ENCODE results near the gene TTC12.
"Not testable (repeated sequence)": the region's sequence is repeated elsewhere in the genome, so short reads cannot be mapped to it uniquely, and the experiment has no call there.

The TTC12 gene

DNA sequence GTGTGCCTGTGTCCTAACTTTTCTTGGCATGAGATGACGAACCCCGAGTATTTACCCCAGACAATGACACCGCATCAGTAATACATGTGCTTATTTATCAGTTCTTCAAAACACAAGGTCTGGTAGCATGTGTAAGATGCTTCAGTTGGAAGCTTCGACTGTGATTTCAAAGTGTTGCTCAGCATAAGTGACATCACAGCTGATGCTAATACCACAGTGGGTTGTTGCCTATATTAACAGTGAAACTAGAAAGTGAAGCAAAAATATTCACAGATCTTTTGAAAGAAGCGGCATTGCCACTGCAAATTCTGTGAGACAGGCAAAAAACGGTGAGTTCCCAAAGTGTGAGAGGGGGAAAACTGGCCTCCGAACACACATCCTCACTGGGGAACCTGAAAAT lies 18.4 kb upstream of the TTC12 start:
- DNase-seq: no peak
- Histone ChIP-seq H3K4me3 (ENCODE audit: low read depth, low read length) (no peak overlapping the region), H3K36me3 (replicated peaks) (no peaks in the 10 kb centered on the region), H3K27me3 (replicated peaks) (no peaks in the 10 kb centered on the region), H3K27ac (no peak overlapping the region)
- no peak for TF ChIP-seq CTCF (IDR thresholded peaks at IDR 0.05; ENCODE audit: low read depth, low read length, missing control alignments)
- in situ Hi-C loops (cut with HindIII; ENCODE audit: low pct_ligation_motif_present, low sequenced_read_pairs): no loop called here

- TF ChIP-seq CTCF (IDR thresholded peaks at IDR 0.05; ENCODE audit: low read depth, low read length, missing control alignments): no peak
- H3K36me3 ChIP-seq (replicated peaks): no peaks in the 10 kb centered on the region
- DNase-seq: no peak
- H3K4me3 ChIP-seq (ENCODE audit: low read depth, low read length): no peak overlapping the region
- no peak overlapping the region for H3K27ac ChIP-seq
- in situ Hi-C loops (cut with HindIII; ENCODE audit: low pct_ligation_motif_present, low sequenced_read_pairs): no loop called here
- no peaks in the 10 kb centered on the region for H3K27me3 ChIP-seq (replicated peaks)
Measured at GRCh38 chr11:113296447-113297205, 17.8 kb upstream of the TTC12 start.

- H3K27ac ChIP-seq; H3K4me3 ChIP-seq (ENCODE audit: low read depth, low read length); in situ Hi-C loops (cut with HindIII; ENCODE audit: low pct_ligation_motif_present, low sequenced_read_pairs); DNase-seq; H3K36me3 ChIP-seq (replicated peaks); H3K27me3 ChIP-seq (replicated peaks): not testable (repeated sequence)
Measured at GRCh38 chr11:113298496-113298895, 15.9 kb upstream of the TTC12 start.

DNA sequence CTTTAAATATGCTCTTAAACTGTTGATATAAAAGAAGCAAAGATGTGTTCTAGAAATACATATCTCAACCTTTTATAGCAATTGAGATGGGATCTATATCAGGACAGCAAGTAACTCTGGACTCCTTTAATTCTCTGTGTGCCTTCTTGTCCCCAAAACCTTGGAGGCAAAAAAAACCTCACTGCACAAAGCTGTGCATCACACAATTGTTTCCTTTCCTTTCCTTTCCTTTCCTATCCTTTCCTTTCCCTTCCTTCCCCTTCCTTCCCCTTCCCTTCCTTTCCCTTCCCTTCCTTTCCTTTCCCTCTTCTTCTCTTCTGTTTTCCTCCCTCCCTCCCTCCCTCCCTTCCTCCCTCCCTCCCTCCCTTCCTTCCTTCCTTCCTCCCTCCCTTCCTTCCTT lies 9.5 kb upstream of the TTC12 start:
- TF ChIP-seq CTCF (IDR thresholded peaks at IDR 0.05; ENCODE audit: low read depth, low read length, missing control alignments): no peak
- Histone ChIP-seq H3K36me3 (replicated peaks) (no peaks in the 10 kb centered on the region), H3K27ac (no peak overlapping the region), H3K4me3 (ENCODE audit: low read depth, low read length) (no peak overlapping the region), H3K27me3 (replicated peaks) (no peaks in the 10 kb centered on the region)
- in situ Hi-C loops (cut with HindIII; ENCODE audit: low pct_ligation_motif_present, low sequenced_read_pairs): no loop called here
- no peak for DNase-seq

DNA sequence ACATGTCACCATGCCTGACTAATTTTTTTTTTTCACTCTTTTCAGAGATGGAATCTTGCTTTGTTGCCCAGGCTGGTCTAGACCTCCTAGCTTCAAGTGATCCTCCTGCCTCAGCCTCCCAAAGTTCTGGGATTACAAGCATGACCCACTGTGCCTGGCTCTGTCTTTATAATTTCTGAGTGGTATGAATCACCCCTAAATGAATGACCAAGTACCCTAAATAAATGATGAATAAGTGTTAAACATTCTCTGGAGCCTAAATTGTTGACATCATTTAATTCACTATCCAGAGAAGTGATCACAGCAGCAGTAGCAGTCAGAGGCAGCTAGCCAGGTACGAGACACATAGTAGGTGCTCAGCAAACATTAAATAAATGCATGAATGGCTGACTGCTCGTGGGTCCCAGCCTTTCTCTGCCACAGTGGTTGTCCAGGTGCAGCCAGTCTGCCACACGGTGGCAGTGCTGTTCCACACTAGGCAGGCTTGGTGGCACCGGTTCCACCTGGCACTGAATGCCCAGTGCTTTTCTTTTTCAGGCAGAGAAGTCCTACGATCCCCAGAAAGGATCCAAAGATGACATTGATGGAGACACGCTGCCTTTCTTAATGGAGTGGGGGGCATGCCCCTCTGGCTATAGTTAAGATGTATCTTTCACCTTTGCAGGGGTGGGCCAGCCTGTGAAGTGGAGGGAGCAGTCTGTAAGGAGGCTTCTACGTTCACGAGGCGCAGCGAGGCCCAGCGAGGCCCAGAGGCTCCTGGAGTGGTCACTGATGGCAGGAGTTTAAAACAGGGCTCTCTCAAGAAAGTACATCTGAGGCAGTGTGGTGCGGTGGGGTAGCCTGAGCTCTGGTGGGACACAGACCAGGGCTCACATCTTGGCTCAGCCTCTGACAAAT lies 8.7 kb upstream of the TTC12 start:
- Histone ChIP-seq H3K4me3 (ENCODE audit: low read depth, low read length) (no peak overlapping the region), H3K36me3 (replicated peaks) (no peaks in the 10 kb centered on the region), H3K27me3 (replicated peaks) (no peaks in the 10 kb centered on the region), H3K27ac (no peak overlapping the region)
- in situ Hi-C loops (cut with HindIII; ENCODE audit: low pct_ligation_motif_present, low sequenced_read_pairs): no loop called here
- peak; percentile 98 for TF ChIP-seq CTCF (IDR thresholded peaks at IDR 0.05; ENCODE audit: low read depth, low read length, missing control alignments)
- peak; percentile 46 for DNase-seq

- in situ Hi-C loops (cut with HindIII; ENCODE audit: low pct_ligation_motif_present, low sequenced_read_pairs): no loop called here
- Histone ChIP-seq H3K36me3 (replicated peaks) (no peaks in the 10 kb centered on the region), H3K4me3 (ENCODE audit: low read depth, low read length) (no peak overlapping the region), H3K27me3 (replicated peaks) (no peaks in the 10 kb centered on the region), H3K27ac (no peak overlapping the region)
- DNase-seq: no peak
- no peak for TF ChIP-seq CTCF (IDR thresholded peaks at IDR 0.05; ENCODE audit: low read depth, low read length, missing control alignments)
Measured at GRCh38 chr11:113308601-113309000, 5.8 kb upstream of the TTC12 start.
